Prostate gland (tissue), 2 donors: ENCODE data around the gene OPRM1.

ENCODE experiments used
- CTCF ChIP-seq, 4 experiments: fragments of 200-600 bp in 2 of 4; fragments of 450-650 bp in 2 of 4; sonication (generic) in 2 of 4; IDR thresholded peaks; 1 replicate in 3 of 4; 2 replicates in 1 of 4; pipeline ENCODE4 v1.5.1; 2016 to 2019; ENCODE audit warnings: antibody characterized with exemption in 4 of 4, mild to moderate bottlenecking in 2 of 4, moderate library complexity in 2 of 4
- POLR2A ChIP-seq: fragments of 450-650 bp; IDR thresholded peaks from one replicate; pipeline ENCODE4 v1.6.1; 2016; ENCODE audit warnings: antibody characterized with exemption, mild to moderate bottlenecking

DNA sequence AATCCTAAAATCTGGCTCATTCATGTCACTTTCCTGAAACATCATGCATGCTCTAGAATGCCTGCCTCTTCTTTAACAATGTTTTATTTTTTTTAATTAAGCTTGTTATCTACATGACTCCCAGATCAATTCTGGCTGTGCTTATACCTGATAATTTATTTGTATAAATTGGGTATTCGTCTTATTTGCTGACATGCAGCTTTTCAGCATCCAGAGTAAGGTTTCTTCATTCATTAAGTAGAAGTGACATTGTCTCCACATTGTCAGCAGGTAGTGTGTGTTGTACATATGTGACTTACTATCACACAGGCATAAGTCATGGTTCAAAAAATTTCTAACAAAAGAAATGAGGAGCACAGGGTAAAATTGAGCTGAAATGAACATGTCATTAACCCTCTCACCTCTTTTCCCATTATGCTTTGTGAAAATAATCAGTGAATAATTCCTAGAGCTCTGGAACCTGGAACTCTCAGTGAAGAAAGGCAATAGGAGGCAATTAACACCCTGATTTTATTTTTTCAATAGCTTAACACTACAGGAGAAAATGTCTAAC, 157.4 kb downstream of the OPRM1 start:
- TF ChIP-seq POLR2A (no peak), CTCF (IDR thresholded peaks at IDR 0.05) (no peak)
